ENCODE measurements around the gene ADGRL1.

DNA sequence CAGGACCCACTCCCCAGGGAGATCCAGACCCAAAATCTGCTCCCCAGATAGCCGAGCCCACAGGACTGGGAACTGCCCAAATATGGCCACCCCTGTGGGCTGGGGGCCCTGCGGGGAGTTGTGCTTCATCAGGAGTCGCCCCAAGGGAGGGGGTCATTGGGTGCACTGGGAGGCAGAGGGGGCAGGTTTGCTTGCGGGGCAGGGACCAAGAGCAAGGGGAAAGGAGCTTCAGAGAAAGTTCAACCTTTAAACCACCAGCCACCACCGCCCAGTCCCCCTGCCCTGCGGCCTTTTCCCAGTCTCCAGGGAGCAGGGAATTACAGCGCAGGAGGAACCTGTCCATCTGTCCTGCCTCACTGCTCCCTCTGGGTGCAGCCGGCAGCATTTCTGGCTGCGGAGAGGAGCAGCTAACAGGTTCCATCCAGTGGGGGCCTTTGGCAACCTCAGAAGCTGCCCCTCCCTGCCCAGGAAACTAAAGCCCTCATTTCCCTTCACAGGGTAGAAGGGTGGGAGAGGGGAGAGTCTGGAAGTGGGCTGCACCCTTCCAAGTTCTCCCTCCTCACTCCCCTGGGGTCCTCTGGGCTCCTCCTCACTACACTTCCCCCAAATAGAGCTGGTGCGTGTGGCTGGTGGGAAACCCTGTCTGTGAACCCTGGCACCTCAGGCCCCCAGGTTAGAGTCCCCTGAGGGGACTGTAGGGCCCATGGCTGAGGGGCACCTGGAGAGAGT lies 55.8 kb downstream of the ADGRL1 start:
- TF ChIP-seq, protein P1, sequence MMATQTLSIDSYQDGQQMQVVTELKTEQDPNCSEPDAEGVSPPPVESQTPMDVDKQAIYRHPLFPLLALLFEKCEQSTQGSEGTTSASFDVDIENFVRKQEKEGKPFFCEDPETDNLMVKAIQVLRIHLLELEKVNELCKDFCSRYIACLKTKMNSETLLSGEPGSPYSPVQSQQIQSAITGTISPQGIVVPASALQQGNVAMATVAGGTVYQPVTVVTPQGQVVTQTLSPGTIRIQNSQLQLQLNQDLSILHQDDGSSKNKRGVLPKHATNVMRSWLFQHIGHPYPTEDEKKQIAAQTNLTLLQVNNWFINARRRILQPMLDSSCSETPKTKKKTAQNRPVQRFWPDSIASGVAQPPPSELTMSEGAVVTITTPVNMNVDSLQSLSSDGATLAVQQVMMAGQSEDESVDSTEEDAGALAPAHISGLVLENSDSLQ (IDR thresholded peaks at IDR 0.05), result no peak
- TF ChIP-seq FOXK2 (IDR thresholded peaks at IDR 0.05), result no peak
- no peak for TF ChIP-seq CTBP1 (IDR thresholded peaks at IDR 0.05; ENCODE audit: borderline replicate concordance)
- no peak for TF ChIP-seq TARDBP (IDR thresholded peaks at IDR 0.05)
- no peak for TF ChIP-seq HDGF (IDR thresholded peaks at IDR 0.05; ENCODE audit: borderline replicate concordance)

Data from HEK293T (cell line).